Measurements from ENCODE around the gene ARHGEF40.
A peak's percentile ranks its signal among the peaks of the same experiment; 100 is the strongest.

ARHGEF40 gene

GRCh38 chr14:21099596-21099985, 29.5 kb downstream of the ARHGEF40 start:
- DNase-seq: no peak

GRCh38 chr14:21100931-21101330, 30.8 kb downstream of the ARHGEF40 start, which contains the start of gene TMEM253:
TMEM253 (plus strand) TSS chr14:21101066; CDS start chr14:21101344, 278 bp downstream.
- DNase-seq: no peak

- no peak for DNase-seq
These were observed 31.8 kb downstream of the ARHGEF40 start for GRCh38 chr14:21101802-21102413.

- no peak for DNase-seq
These were observed 32.7 kb downstream of the ARHGEF40 start for GRCh38 chr14:21102521-21103410.

- no peak for DNase-seq
These were observed 33.3 kb downstream of the ARHGEF40 start for GRCh38 chr14:21103411-21103709.

- DNase-seq: peak; percentile 92
These were observed 33.8 kb downstream of the ARHGEF40 start for GRCh38 chr14:21103710-21104447.

GRCh38 chr14:21104448-21105060, 34.5 kb downstream of the ARHGEF40 start:
- DNase-seq: peak; percentile 57

- DNase-seq: no peak
These were observed 35.0 kb downstream of the ARHGEF40 start for GRCh38 chr14:21105095-21105494.

GRCh38 chr14:21106176-21106497, 36.0 kb downstream of the ARHGEF40 start:
- DNase-seq: no peak

GRCh38 chr14:21106498-21107282, 36.6 kb downstream of the ARHGEF40 start:
- DNase-seq: peak; percentile 71

- no peak for DNase-seq
These were observed 37.2 kb downstream of the ARHGEF40 start for GRCh38 chr14:21107283-21107800.

GRCh38 chr14:21108791-21109190, 38.7 kb downstream of the ARHGEF40 start:
- no peak for DNase-seq

- DNase-seq: no peak
These were observed 39.5 kb downstream of the ARHGEF40 start for GRCh38 chr14:21109377-21110138.

- no peak for DNase-seq
These were observed 42.2 kb downstream of the ARHGEF40 start for GRCh38 chr14:21112255-21112654.

- no peak for DNase-seq
These were observed 43.3 kb downstream of the ARHGEF40 start for GRCh38 chr14:21113369-21113768.

- DNase-seq: no peak
These were observed 48.8 kb downstream of the ARHGEF40 start for GRCh38 chr14:21118933-21119332.

- DNase-seq: no peak
These were observed 50.6 kb downstream of the ARHGEF40 start for GRCh38 chr14:21120686-21121085.

- DNase-seq: no peak
These were observed 51.0 kb downstream of the ARHGEF40 start for GRCh38 chr14:21121122-21121521.

GRCh38 chr14:21123429-21123828, 53.3 kb downstream of the ARHGEF40 start:
- no peak for DNase-seq

- DNase-seq: no peak
These were observed 63.8 kb downstream of the ARHGEF40 start for GRCh38 chr14:21133901-21134300.

GRCh38 chr14:21136024-21136423, 65.9 kb downstream of the ARHGEF40 start:
- DNase-seq: no peak
